Activated T-cell treated with anti-CD3 and anti-CD28 coated beads, Interleukin-2, amount 50 U/mL, for 24 hours (primary cell): ENCODE data around the gene CLEC7A.

ENCODE experiments used
- DNase-seq: peaks from one replicate; pipeline ENCODE4 v3.0.0-alpha.2; 2020
- H3K27ac Mint-ChIP-seq: 2 replicates; pipeline ENCODE4 v1.8.0; 2020; ENCODE audit warnings: mild to moderate bottlenecking, mixed read lengths
- H3K27me3 Mint-ChIP-seq: 2 replicates; pipeline ENCODE4 v1.8.0; 2020; ENCODE audit warnings: mixed read lengths
- H3K36me3 Mint-ChIP-seq: 2 replicates; pipeline ENCODE4 v1.8.0; 2020; ENCODE audit warnings: low read depth, mixed read lengths
- H3K4me1 Mint-ChIP-seq: 2 replicates; pipeline ENCODE4 v1.8.0; 2020; ENCODE audit warnings: low read depth, mixed read lengths
- H3K4me3 Mint-ChIP-seq: 2 replicates; pipeline ENCODE4 v1.8.0; 2020; ENCODE audit warnings: mild to moderate bottlenecking, moderate library complexity, mixed read lengths
- H3K9me3 Mint-ChIP-seq: 2 replicates; pipeline ENCODE4 v1.8.0; 2020; ENCODE audit warnings: mixed read lengths

Gene CLEC7A

GRCh38 chr12:10088955-10089900, 40.8 kb downstream of the CLEC7A start:
- no peak for DNase-seq
- Mint-ChIP-seq H3K27me3 (peaks cover 14% of the 10 kb centered on the region), H3K27ac (no peak overlapping the region), H3K4me1 (peaks cover 5% of the 10 kb centered on the region), H3K4me3 (no peak overlapping the region), H3K36me3 (peaks cover 1% of the 10 kb centered on the region), H3K9me3 (peaks cover 4% of the 10 kb centered on the region)

- DNase-seq = no peak
- H3K27ac Mint-ChIP-seq = no peak overlapping the region
- peaks cover 14% of the 10 kb centered on the region for H3K27me3 Mint-ChIP-seq
- H3K36me3 Mint-ChIP-seq = peaks cover 2% of the 10 kb centered on the region
- peaks cover 9% of the 10 kb centered on the region for H3K9me3 Mint-ChIP-seq
- no peak overlapping the region for H3K4me3 Mint-ChIP-seq
- peaks cover 5% of the 10 kb centered on the region for H3K4me1 Mint-ChIP-seq
These were observed 42.0 kb downstream of the CLEC7A start for GRCh38 chr12:10088031-10088430.

- Mint-ChIP-seq H3K27me3 (peaks cover 20% of the 10 kb centered on the region), H3K36me3 (peaks cover 2% of the 10 kb centered on the region), H3K4me1 (peaks cover 5% of the 10 kb centered on the region), H3K27ac (no peak overlapping the region), H3K9me3 (peaks cover 9% of the 10 kb centered on the region), H3K4me3 (no peak overlapping the region)
- DNase-seq = no peak
These were observed 43.6 kb downstream of the CLEC7A start for GRCh38 chr12:10086387-10086786.

GRCh38 chr12:10084733-10085132, 45.3 kb downstream of the CLEC7A start:
- Mint-ChIP-seq H3K4me3 (no peak overlapping the region), H3K4me1 (peaks cover 1% of the 10 kb centered on the region), H3K27me3 (peaks cover 21% of the 10 kb centered on the region), H3K36me3 (peaks cover 2% of the 10 kb centered on the region), H3K27ac (no peak overlapping the region), H3K9me3 (peaks cover 9% of the 10 kb centered on the region)
- no peak for DNase-seq

GRCh38 chr12:10082117-10082874, 47.7 kb downstream of the CLEC7A start:
- Mint-ChIP-seq H3K4me1 (no peaks in the 10 kb centered on the region), H3K27ac (no peak overlapping the region), H3K9me3 (peaks cover 9% of the 10 kb centered on the region), H3K36me3 (peaks cover 2% of the 10 kb centered on the region), H3K27me3 (peaks cover 14% of the 10 kb centered on the region), H3K4me3 (no peak overlapping the region)
- DNase-seq = no peak

- H3K36me3 Mint-ChIP-seq = no peaks in the 10 kb centered on the region
- peaks cover 6% of the 10 kb centered on the region for H3K27me3 Mint-ChIP-seq
- no peaks in the 10 kb centered on the region for H3K4me1 Mint-ChIP-seq
- H3K4me3 Mint-ChIP-seq = no peak overlapping the region
- no peak for DNase-seq
- no peak overlapping the region for H3K27ac Mint-ChIP-seq
- H3K9me3 Mint-ChIP-seq = no peaks in the 10 kb centered on the region
These were observed 54.5 kb downstream of the CLEC7A start for GRCh38 chr12:10075451-10075850.

- DNase-seq = no peak
- no peaks in the 10 kb centered on the region for H3K9me3 Mint-ChIP-seq
- H3K4me1 Mint-ChIP-seq = no peaks in the 10 kb centered on the region
- no peak overlapping the region for H3K27ac Mint-ChIP-seq
- peaks cover 19% of the 10 kb centered on the region for H3K27me3 Mint-ChIP-seq
- no peak overlapping the region for H3K4me3 Mint-ChIP-seq
- no peaks in the 10 kb centered on the region for H3K36me3 Mint-ChIP-seq
These were observed 56.7 kb downstream of the CLEC7A start for GRCh38 chr12:10073261-10073660.

- H3K27me3 Mint-ChIP-seq = peaks cover 27% of the 10 kb centered on the region
- H3K9me3 Mint-ChIP-seq = no peaks in the 10 kb centered on the region
- no peak overlapping the region for H3K27ac Mint-ChIP-seq
- no peak overlapping the region for H3K4me3 Mint-ChIP-seq
- no peaks in the 10 kb centered on the region for H3K36me3 Mint-ChIP-seq
- no peak for DNase-seq
- no peaks in the 10 kb centered on the region for H3K4me1 Mint-ChIP-seq
These were observed 57.9 kb downstream of the CLEC7A start for GRCh38 chr12:10072131-10072530.

- Mint-ChIP-seq H3K4me3 (no peak overlapping the region), H3K27ac (no peak overlapping the region), H3K9me3 (no peaks in the 10 kb centered on the region), H3K36me3 (no peaks in the 10 kb centered on the region), H3K27me3 (peaks cover 37% of the 10 kb centered on the region), H3K4me1 (no peaks in the 10 kb centered on the region)
- no peak for DNase-seq
These were observed 59.6 kb downstream of the CLEC7A start for GRCh38 chr12:10070380-10070779.

GRCh38 chr12:10069976-10070375, 60.0 kb downstream of the CLEC7A start:
- H3K27me3 Mint-ChIP-seq = peaks cover 37% of the 10 kb centered on the region
- no peaks in the 10 kb centered on the region for H3K9me3 Mint-ChIP-seq

GRCh38 chr12:10069099-10069498, 60.9 kb downstream of the CLEC7A start:
- Mint-ChIP-seq H3K9me3 (no peaks in the 10 kb centered on the region), H3K27ac (no peak overlapping the region), H3K4me1 (no peaks in the 10 kb centered on the region), H3K4me3 (no peak overlapping the region), H3K36me3 (no peaks in the 10 kb centered on the region), H3K27me3 (peaks cover 37% of the 10 kb centered on the region)
- DNase-seq = no peak

More at GRCh38 chr12:10069976-10070375, 60.0 kb downstream of the CLEC7A start:
- Mint-ChIP-seq H3K4me1 (no peaks in the 10 kb centered on the region), H3K4me3 (no peak overlapping the region), H3K36me3 (no peaks in the 10 kb centered on the region), H3K27ac (no peak overlapping the region)
- no peak for DNase-seq

GRCh38 chr12:10068644-10069043, 61.4 kb downstream of the CLEC7A start:
- peaks cover 37% of the 10 kb centered on the region for H3K27me3 Mint-ChIP-seq
- no peak for DNase-seq

GRCh38 chr12:10067942-10068341, 62.1 kb downstream of the CLEC7A start:
- Mint-ChIP-seq H3K36me3 (no peaks in the 10 kb centered on the region), H3K27ac (no peak overlapping the region), H3K4me1 (no peaks in the 10 kb centered on the region), H3K27me3 (peaks cover 37% of the 10 kb centered on the region), H3K4me3 (no peak overlapping the region), H3K9me3 (no peaks in the 10 kb centered on the region)
- no peak for DNase-seq

More at GRCh38 chr12:10068644-10069043, 61.4 kb downstream of the CLEC7A start:
- H3K4me1 Mint-ChIP-seq = no peaks in the 10 kb centered on the region
- no peaks in the 10 kb centered on the region for H3K36me3 Mint-ChIP-seq
- H3K4me3 Mint-ChIP-seq = no peak overlapping the region
- no peak overlapping the region for H3K27ac Mint-ChIP-seq
- no peaks in the 10 kb centered on the region for H3K9me3 Mint-ChIP-seq

GRCh38 chr12:10067264-10067663, 62.7 kb downstream of the CLEC7A start:
- H3K27me3 Mint-ChIP-seq = peaks cover 37% of the 10 kb centered on the region
- no peaks in the 10 kb centered on the region for H3K4me1 Mint-ChIP-seq
- H3K36me3 Mint-ChIP-seq = no peaks in the 10 kb centered on the region

More at GRCh38 chr12:10067264-10067663, 62.7 kb downstream of the CLEC7A start:
- DNase-seq = no peak
- H3K4me3 Mint-ChIP-seq = no peak overlapping the region
- no peaks in the 10 kb centered on the region for H3K9me3 Mint-ChIP-seq
- H3K27ac Mint-ChIP-seq = no peak overlapping the region
